Gastroesophageal sphincter (tissue), 4 donors: ENCODE measurements around the gene TCF7L2. TPM values are rescaled to one million over a fixed set of nuclear protein-coding genes. Genes with fewer than 3 reads are reported as not detected.

Experiments used
- ATAC-seq: fragments of 150-250 bp; one replicate; pipeline ENCODE4 v1.9.1; 2016; ENCODE audit warnings: mild to moderate bottlenecking, moderate library complexity
- H3K27ac ChIP-seq, 4 donors: fragments of 200-600 bp; sonication (generic) in 3 of 4; 1 replicate in 3 of 4; 2 replicates in 1 of 4; pipeline ENCODE4 v1.5.1; 2016 to 2019
- H3K27me3 ChIP-seq: fragments of 200-600 bp; sonication (generic); one replicate; pipeline ENCODE4 v1.5.1; 2019
- H3K36me3 ChIP-seq, 2 donors: fragments of 200-600 bp; sonication (generic); one replicate each; pipeline ENCODE4 v1.5.1; 2019; ENCODE audit warnings: control low read depth in 1 of 2
- H3K4me1 ChIP-seq, 3 donors: fragments of 200-600 bp; sonication (generic); 1 replicate in 2 of 3; 2 replicates in 1 of 3; pipeline ENCODE4 v1.5.1; 2016 to 2019; ENCODE audit warnings: control low read depth in 2 of 3
- H3K4me3 ChIP-seq, 2 donors: fragments of 200-600 bp; sonication (generic); one replicate each; pipeline ENCODE4 v1.5.1; 2019; ENCODE audit warnings: mild to moderate bottlenecking in 1 of 2, moderate library complexity in 1 of 2
- H3K9me3 ChIP-seq, 3 donors: fragments of 200-600 bp; sonication (generic); one replicate each; pipeline ENCODE4 v1.5.1; 2017 to 2019; ENCODE audit warnings: control low read depth in 2 of 3
- EP300 ChIP-seq: sonication (generic); formaldehyde crosslinking; IDR thresholded peaks from one replicate; pipeline ENCODE4 v1.6.1; 2017; ENCODE audit warnings: antibody characterized with exemption, mild to moderate bottlenecking
- POLR2A ChIP-seq, 2 donors: fragments of 450-650 bp; IDR thresholded peaks; one replicate each; pipeline ENCODE4 v1.6.1; 2017; ENCODE audit warnings: antibody characterized with exemption in 2 of 2, mild to moderate bottlenecking in 2 of 2, moderate library complexity in 1 of 2
- POLR2AphosphoS5 ChIP-seq: sonication (generic); formaldehyde crosslinking; IDR thresholded peaks from one replicate; pipeline ENCODE4 v1.6.1; 2017; ENCODE audit warnings: antibody characterized with exemption
- WGBS, 2 donors: methylation state at CpG; one replicate each; pipeline ENCODE4 v1.1.5; 2018; ENCODE audit warnings: low coverage in 1 of 2; 5-methylcytosine and 5-hydroxymethylcytosine counted together
- total RNA-seq, 4 donors: library from RNA; depleted of rRNA; stranded (reverse); fragments of >200 nt; gene quantifications; one replicate each; pipeline ENCODE4 v1.1.0, GENCODE V29; 2016
- TF ChIP-seq, protein P1 (sequence below), 4 experiments: fragments of 200-600 bp in 2 of 4; fragments of 450-650 bp in 2 of 4; sonication (generic) in 1 of 4; IDR thresholded peaks; one replicate each; pipeline ENCODE4 v1.5.1; 2017 to 2019; ENCODE audit warnings: antibody characterized with exemption in 4 of 4, mild to moderate bottlenecking in 2 of 4, moderate library complexity in 2 of 4

TCF7L2 gene
- total RNA-seq, 4 donors from 2014 or later, result 12.6 to 22.4 (median 20.2) TPM

DNA sequence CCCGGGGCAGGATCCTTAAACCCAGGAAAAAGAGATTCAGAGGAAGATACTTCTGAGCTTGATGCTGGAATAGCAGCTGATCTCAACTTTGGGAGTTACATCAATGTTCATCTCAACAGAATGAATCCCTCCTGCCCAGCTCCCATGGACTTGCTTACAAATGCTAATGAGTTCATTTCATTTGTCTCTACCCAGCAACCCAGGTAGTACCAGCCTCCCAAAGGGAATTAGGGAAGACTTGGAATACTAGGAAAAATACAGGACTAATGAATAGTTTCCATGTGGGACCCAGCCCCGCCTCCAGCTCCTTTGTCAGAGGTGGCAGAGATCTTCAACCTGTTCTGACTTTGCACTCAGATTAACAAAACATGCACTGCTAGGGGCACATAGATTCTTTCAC lies 22.1 kb upstream of the TCF7L2 start:
- ATAC-seq, result no peak
- no peaks in the 10 kb centered on the region for H3K36me3 ChIP-seq
- no peak overlapping the region for H3K4me3 ChIP-seq
- H3K4me1 ChIP-seq, result no peaks in the 10 kb centered on the region
- peaks cover 0 to 11% (median 0%) of the 10 kb centered on the region in 3 donors for H3K9me3 ChIP-seq
- H3K27me3 ChIP-seq, result no peaks in the 10 kb centered on the region
- H3K27ac ChIP-seq, result no peak overlapping the region
- no peak for TF ChIP-seq EP300
- TF ChIP-seq, protein P1, sequence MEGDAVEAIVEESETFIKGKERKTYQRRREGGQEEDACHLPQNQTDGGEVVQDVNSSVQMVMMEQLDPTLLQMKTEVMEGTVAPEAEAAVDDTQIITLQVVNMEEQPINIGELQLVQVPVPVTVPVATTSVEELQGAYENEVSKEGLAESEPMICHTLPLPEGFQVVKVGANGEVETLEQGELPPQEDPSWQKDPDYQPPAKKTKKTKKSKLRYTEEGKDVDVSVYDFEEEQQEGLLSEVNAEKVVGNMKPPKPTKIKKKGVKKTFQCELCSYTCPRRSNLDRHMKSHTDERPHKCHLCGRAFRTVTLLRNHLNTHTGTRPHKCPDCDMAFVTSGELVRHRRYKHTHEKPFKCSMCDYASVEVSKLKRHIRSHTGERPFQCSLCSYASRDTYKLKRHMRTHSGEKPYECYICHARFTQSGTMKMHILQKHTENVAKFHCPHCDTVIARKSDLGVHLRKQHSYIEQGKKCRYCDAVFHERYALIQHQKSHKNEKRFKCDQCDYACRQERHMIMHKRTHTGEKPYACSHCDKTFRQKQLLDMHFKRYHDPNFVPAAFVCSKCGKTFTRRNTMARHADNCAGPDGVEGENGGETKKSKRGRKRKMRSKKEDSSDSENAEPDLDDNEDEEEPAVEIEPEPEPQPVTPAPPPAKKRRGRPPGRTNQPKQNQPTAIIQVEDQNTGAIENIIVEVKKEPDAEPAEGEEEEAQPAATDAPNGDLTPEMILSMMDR (IDR thresholded peaks at IDR 0.05), result no peak
- 83 to 85% methylated on average over 1 to 2 of the region's 2 CpGs for WGBS, 2 donors

DNA sequence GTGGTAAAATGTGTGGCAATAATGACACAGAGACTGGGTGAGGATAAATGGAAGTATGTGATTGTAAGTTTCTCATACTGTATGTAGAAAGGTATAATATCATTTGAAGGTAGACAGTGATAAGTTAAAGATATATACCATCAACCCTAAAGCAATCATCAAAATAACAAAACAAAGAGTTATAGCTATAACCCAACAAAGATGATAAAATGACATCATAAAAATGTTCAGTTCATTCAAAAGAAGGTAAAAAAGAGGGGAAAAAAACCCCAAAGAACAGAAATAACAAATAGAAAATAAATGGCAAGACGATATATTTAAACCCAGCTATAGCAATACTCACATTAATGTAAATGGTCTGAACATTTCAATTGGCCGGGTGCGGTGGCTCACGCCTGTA lies 17.4 kb upstream of the TCF7L2 start:
- WGBS, 2 donors, result 100% methylated on average over 4 of the region's 4 CpGs; no CpG with 5 or more reads in 1 of the 2 donors

DNA sequence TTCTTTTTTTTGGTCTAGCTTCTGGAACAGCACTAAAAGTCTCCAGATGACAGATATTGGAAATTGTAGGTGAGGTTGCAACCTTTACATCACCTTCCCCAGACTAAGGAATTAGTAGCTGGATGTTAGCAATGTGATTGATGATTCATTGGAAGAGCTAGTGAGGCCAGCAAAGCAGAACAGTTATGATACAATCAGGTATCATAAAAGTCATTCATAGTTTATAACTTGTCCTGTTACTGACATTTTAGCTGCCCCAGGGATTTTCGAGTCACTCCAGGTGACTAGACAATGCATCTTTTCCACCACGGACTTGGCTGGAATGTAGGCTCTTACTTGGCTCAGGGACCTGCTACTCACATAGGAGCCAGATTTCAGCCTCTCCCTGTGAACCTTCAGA lies 15.9 kb upstream of the TCF7L2 start:
- Histone ChIP-seq H3K9me3 (peaks cover 0 to 10% (median 0%) of the 10 kb centered on the region in 3 donors), H3K4me1 (no peaks in the 10 kb centered on the region), H3K27ac (no peak overlapping the region), H3K4me3 (no peak overlapping the region), H3K36me3 (no peaks in the 10 kb centered on the region), H3K27me3 (no peaks in the 10 kb centered on the region)
- TF ChIP-seq, protein P1 (IDR thresholded peaks at IDR 0.05), result no peak
- no peak for TF ChIP-seq POLR2AphosphoS5
- TF ChIP-seq EP300, result no peak
- no peak for TF ChIP-seq POLR2A (IDR thresholded peaks at IDR 0.05)
- WGBS, 2 donors, result 34% methylated on average over 2 of the region's 2 CpGs; no CpG with 5 or more reads in 1 of the 2 donors
- no peak for ATAC-seq

More for the DNA sequence above, 17.4 kb upstream of the TCF7L2 start:
- no peaks in the 10 kb centered on the region for H3K36me3 ChIP-seq
- H3K27me3 ChIP-seq, result no peaks in the 10 kb centered on the region
- no peaks in the 10 kb centered on the region for H3K4me1 ChIP-seq
- peaks cover 0 to 11% (median 0%) of the 10 kb centered on the region in 3 donors for H3K9me3 ChIP-seq
- no peak for TF ChIP-seq POLR2AphosphoS5
- no peak for TF ChIP-seq POLR2A (IDR thresholded peaks at IDR 0.05)
- TF ChIP-seq, protein P1 (IDR thresholded peaks at IDR 0.05), result no peak
- no peak for TF ChIP-seq EP300
- H3K27ac ChIP-seq, result no peak overlapping the region
- no peak overlapping the region for H3K4me3 ChIP-seq
- no peak for ATAC-seq

DNA sequence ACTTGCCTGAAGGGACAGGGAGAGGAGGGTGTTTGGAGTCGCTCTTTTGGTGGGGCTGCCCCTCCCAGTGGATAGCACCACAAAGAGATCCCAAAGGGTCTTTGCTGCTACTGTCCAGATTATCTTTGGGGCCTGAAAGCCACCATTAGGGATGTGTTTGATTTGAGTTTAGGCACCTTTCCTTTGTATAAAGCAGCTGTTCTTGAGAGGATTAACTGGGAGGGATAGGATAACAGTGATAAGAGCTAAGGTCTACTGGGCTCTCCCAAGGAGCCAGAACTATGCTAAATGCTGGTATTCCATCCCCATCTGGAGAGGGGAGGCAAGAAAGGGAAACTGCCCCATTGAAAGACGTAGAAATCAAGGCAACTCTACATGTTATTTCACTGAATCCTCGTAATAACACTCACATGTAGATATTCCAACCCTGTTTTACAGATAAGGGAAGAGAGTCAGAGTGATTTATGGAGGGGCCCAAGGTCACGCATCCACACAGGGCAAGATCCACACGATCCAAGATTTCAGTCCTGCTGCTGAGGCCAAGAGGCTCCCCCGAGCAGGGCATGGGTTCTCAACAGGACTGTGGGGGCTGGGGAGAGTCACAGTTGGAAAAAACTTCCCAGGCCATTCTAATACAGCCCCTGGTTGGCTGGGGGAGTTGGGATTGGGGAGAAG lies 11.1 kb upstream of the TCF7L2 start:
- Histone ChIP-seq H3K4me3 (no peak overlapping the region), H3K9me3 (no peaks in the 10 kb centered on the region), H3K4me1 (no peaks in the 10 kb centered on the region), H3K27me3 (no peaks in the 10 kb centered on the region), H3K27ac (no peak overlapping the region), H3K36me3 (no peaks in the 10 kb centered on the region)
- ATAC-seq, result no peak
- 76 to 96% methylated on average over 2 to 4 of the region's 6 CpGs for WGBS, 2 donors
- TF ChIP-seq POLR2A (IDR thresholded peaks at IDR 0.05) (no peak), POLR2AphosphoS5 (no peak), EP300 (no peak)
- TF ChIP-seq, protein P1 (IDR thresholded peaks at IDR 0.05), result no peak

DNA sequence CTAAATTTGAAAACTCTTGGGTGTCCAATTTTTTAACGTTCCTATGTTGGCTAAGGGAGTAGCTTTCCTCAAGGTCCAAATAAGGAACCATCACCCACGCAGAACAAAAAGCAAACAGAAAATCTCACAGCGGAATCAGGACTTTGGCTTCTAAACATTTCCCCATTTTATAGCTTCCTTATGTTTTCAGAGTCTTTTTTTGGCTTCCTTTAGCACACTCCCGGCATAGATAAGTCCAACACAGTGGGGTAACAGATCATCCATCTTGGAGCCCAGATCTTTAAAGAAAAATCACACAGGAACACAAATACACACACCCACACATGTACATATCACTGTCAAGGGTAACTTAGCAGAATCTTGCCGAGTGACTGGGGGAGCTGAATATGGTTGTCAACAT lies 4.2 kb upstream of the TCF7L2 start:
- Histone ChIP-seq H3K27me3 (no peaks in the 10 kb centered on the region), H3K4me1 (peaks cover 0 to 24% (median 2%) of the 10 kb centered on the region in 3 donors), H3K9me3 (no peaks in the 10 kb centered on the region), H3K36me3 (no peaks in the 10 kb centered on the region), H3K4me3 (no peak overlapping the region), H3K27ac (no peak overlapping the region)
- no peak for ATAC-seq
- 10 to 21% methylated on average over 3 to 5 of the region's 5 CpGs for WGBS, 2 donors
- TF ChIP-seq POLR2AphosphoS5 (no peak), POLR2A (IDR thresholded peaks at IDR 0.05) (no peak), EP300 (no peak)
- TF ChIP-seq, protein P1 (IDR thresholded peaks at IDR 0.05), result no peak
